22Rv1 (cell line): ENCODE measurements around the gene TCTN2.

Experiments used
- CTCF ChIP-seq: fragments of 450-650 bp; IDR thresholded peaks from 2 replicates; pipeline ENCODE4 v1.5.1; 2017; ENCODE audit warnings: mild to moderate bottlenecking
- ZFX ChIP-seq: fragments of 450-650 bp; IDR thresholded peaks from 2 replicates; pipeline ENCODE4 v1.6.1; 2017; ENCODE audit warnings: antibody characterized with exemption, borderline replicate concordance

GRCh38 chr12:123734268-123734667 is 63.4 kb downstream of the TCTN2 start:
- TF ChIP-seq CTCF (no peak), ZFX (no peak)
